Measurements from ENCODE around the gene TMEM30A.
A peak's percentile ranks its signal among the peaks of the same experiment; 100 is the strongest.

DNA sequence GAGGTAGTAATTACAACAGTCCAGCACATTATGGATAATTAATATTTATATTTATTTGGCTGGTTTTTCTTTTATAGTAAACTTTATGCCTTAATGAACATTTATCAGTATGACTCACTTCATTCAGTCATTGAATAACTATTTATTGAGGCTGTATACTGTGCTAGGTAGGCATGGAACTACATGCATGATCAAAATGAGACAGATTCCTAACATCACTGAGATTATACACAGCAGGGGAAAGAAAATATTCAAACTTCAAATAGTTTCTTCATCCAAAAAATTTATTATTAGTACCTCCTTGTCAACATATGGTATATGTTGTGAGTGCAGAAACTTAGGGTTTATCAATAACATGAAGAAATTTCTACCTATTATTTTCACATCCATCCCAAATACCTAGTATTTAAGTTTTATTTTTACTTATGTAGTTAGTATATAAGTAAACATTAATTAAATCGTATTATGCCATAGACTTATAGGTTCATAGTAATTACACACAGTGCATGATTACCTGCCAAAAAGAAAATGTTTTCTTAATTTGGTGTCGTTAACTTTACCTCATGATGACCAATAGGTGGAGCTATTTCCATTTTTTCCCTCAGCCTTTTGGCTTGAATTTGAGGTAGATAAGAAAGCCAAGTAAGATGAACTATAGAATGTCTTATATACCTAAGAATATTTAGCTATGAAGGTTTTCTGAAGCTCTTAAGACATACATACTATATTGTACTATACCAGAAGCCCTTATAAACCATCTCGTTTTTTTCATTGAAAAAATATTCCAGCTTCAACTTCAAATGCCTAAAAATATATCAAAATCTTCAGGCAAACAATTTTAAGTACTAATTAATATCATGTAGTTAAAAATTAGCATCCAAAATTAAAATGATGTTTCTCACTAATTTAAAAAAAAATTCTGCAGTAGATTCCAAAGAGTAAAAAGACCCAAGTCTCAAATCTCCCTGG, 12.5 kb upstream of the TMEM30A start:
- no peak for TF ChIP-seq EZH2 (IDR thresholded peaks at IDR 0.05; ENCODE audit: borderline replicate concordance, low read length)
- TF ChIP-seq, protein P1, sequence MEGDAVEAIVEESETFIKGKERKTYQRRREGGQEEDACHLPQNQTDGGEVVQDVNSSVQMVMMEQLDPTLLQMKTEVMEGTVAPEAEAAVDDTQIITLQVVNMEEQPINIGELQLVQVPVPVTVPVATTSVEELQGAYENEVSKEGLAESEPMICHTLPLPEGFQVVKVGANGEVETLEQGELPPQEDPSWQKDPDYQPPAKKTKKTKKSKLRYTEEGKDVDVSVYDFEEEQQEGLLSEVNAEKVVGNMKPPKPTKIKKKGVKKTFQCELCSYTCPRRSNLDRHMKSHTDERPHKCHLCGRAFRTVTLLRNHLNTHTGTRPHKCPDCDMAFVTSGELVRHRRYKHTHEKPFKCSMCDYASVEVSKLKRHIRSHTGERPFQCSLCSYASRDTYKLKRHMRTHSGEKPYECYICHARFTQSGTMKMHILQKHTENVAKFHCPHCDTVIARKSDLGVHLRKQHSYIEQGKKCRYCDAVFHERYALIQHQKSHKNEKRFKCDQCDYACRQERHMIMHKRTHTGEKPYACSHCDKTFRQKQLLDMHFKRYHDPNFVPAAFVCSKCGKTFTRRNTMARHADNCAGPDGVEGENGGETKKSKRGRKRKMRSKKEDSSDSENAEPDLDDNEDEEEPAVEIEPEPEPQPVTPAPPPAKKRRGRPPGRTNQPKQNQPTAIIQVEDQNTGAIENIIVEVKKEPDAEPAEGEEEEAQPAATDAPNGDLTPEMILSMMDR (conservative IDR thresholded peaks at IDR 0.05 in 1 of 2, IDR thresholded peaks at IDR 0.05 in 1 of 2; ENCODE audit: extremely low read depth in 1 of 2, insufficient read depth in 1 of 2, low read depth in 1 of 2, low read length in 2 of 2): peak; percentile 68

Measured in mammary epithelial cell (primary cell).